ENCODE results near the gene HCFC1R1.
"Not testable (repeated sequence)": the region's sequence is repeated elsewhere in the genome, so short reads cannot be mapped to it uniquely, and the experiment has no call there.

HCFC1R1 gene

GRCh38 chr16:3054965-3055733 is 31.4 kb upstream of the HCFC1R1 start:
- TF ChIP-seq CTCF (conservative IDR thresholded peaks at IDR 0.05; ENCODE audit: low read length): no peak
- H3K4me3 ChIP-seq (ENCODE audit: low read length): no peak overlapping the region
- DNase-seq (ENCODE audit: low read depth): no peak

- not testable (repeated sequence) for H3K4me3 ChIP-seq (ENCODE audit: low read length); DNase-seq (ENCODE audit: low read depth)
Measured at GRCh38 chr16:3053330-3053710, 29.6 kb upstream of the HCFC1R1 start.

GRCh38 chr16:3052571-3053329 is 29.0 kb upstream of the HCFC1R1 start:
- H3K4me3 ChIP-seq (ENCODE audit: low read length); DNase-seq (ENCODE audit: low read depth): not testable (repeated sequence)

GRCh38 chr16:3051494-3051893 is 27.8 kb upstream of the HCFC1R1 start:
- no peak for DNase-seq (ENCODE audit: low read depth)
- H3K4me3 ChIP-seq (ENCODE audit: low read length): no peak overlapping the region
- no peak for TF ChIP-seq CTCF (conservative IDR thresholded peaks at IDR 0.05; ENCODE audit: low read length)

- no peak for TF ChIP-seq CTCF (conservative IDR thresholded peaks at IDR 0.05; ENCODE audit: low read length)
- no peak for DNase-seq (ENCODE audit: low read depth)
- H3K4me3 ChIP-seq (ENCODE audit: low read length): no peak overlapping the region
Measured at GRCh38 chr16:3051009-3051408, 27.3 kb upstream of the HCFC1R1 start.

GRCh38 chr16:3050487-3050886 is 26.7 kb upstream of the HCFC1R1 start:
- no peak for TF ChIP-seq CTCF (conservative IDR thresholded peaks at IDR 0.05; ENCODE audit: low read length)
- no peak for DNase-seq (ENCODE audit: low read depth)
- no peak overlapping the region for H3K4me3 ChIP-seq (ENCODE audit: low read length)

- H3K4me3 ChIP-seq (ENCODE audit: low read length): no peak overlapping the region
- TF ChIP-seq CTCF (conservative IDR thresholded peaks at IDR 0.05; ENCODE audit: low read length): no peak
- DNase-seq (ENCODE audit: low read depth): no peak
Measured at GRCh38 chr16:3049921-3050481, 26.3 kb upstream of the HCFC1R1 start.

GRCh38 chr16:3047387-3047720 is 23.6 kb upstream of the HCFC1R1 start:
- no peak for DNase-seq (ENCODE audit: low read depth)
- no peak overlapping the region for H3K4me3 ChIP-seq (ENCODE audit: low read length)

More at GRCh38 chr16:3047387-3047720, 23.6 kb upstream of the HCFC1R1 start:
- TF ChIP-seq CTCF (conservative IDR thresholded peaks at IDR 0.05; ENCODE audit: low read length): no peak

Measured in AG10803 (cell line).